NCI-H2107 treated with DMSO at 0.1 percent for 48 hours (cell line): ENCODE results near the gene TMEM82.

Experiments used
- DNase-seq: peaks from one replicate; lab custom pipeline; 2025; ENCODE audit not compliant: unreplicated experiment; lab: John Stamatoyannopoulos, UW

TMEM82 gene

GRCh38 chr1:15755021-15755645 lies 12.8 kb downstream of the TMEM82 start:
- no peak for DNase-seq

- DNase-seq, result no peak
Measured at GRCh38 chr1:15755646-15756040, 13.3 kb downstream of the TMEM82 start.

GRCh38 chr1:15756143-15757015 lies 14.1 kb downstream of the TMEM82 start:
- peak; percentile 77 for DNase-seq

- no peak for DNase-seq
Measured at GRCh38 chr1:15757016-15757543, 14.8 kb downstream of the TMEM82 start.

GRCh38 chr1:15757575-15758342 lies 15.5 kb downstream of the TMEM82 start:
- no peak for DNase-seq

- DNase-seq, result no peak
Measured at GRCh38 chr1:15758343-15758931, 16.1 kb downstream of the TMEM82 start, which contains the start of gene FBLIM1. Gene FBLIM1, plus strand, starts transcription at chr1:15758795. Its CDS starts 6,189 bp downstream, at chr1:15764984.

- no peak for DNase-seq
Measured at GRCh38 chr1:15758953-15759661, 16.8 kb downstream of the TMEM82 start.

GRCh38 chr1:15760520-15761211 lies 18.4 kb downstream of the TMEM82 start:
- no peak for DNase-seq

- no peak for DNase-seq
Measured at GRCh38 chr1:15761366-15762128, 19.2 kb downstream of the TMEM82 start.

GRCh38 chr1:15762546-15762945 lies 20.2 kb downstream of the TMEM82 start:
- DNase-seq, result no peak

GRCh38 chr1:15764269-15764764 lies 22.0 kb downstream of the TMEM82 start:
- no peak for DNase-seq

- no peak for DNase-seq
Measured at GRCh38 chr1:15764890-15765289, 22.6 kb downstream of the TMEM82 start.

- DNase-seq, result no peak
Measured at GRCh38 chr1:15765495-15766194, 23.3 kb downstream of the TMEM82 start.

- no peak for DNase-seq
Measured at GRCh38 chr1:15767941-15768340, 25.6 kb downstream of the TMEM82 start.

GRCh38 chr1:15768388-15768787 lies 26.1 kb downstream of the TMEM82 start:
- no peak for DNase-seq

- DNase-seq, result no peak
Measured at GRCh38 chr1:15770313-15770962, 28.1 kb downstream of the TMEM82 start.

- DNase-seq, result no peak
Measured at GRCh38 chr1:15771836-15772515, 29.7 kb downstream of the TMEM82 start.
